Ishikawa (cell line): Measurements from ENCODE around the gene SMOC1.

Source experiments
- CEBPB ChIP-seq: IDR thresholded peaks from 2 replicates; pipeline ENCODE4 v1.6.1; 2012
- EGR1 ChIP-seq: IDR thresholded peaks from 2 replicates; pipeline ENCODE4 v1.6.1; 2012
- EP300 ChIP-seq: IDR thresholded peaks from 2 replicates; pipeline ENCODE4 v1.6.1; 2012; ENCODE audit warnings: borderline replicate concordance
- FOXM1 ChIP-seq: IDR thresholded peaks from 2 replicates; pipeline ENCODE4 v1.6.1; 2012; ENCODE audit warnings: low read depth, borderline replicate concordance
- MAX ChIP-seq: IDR thresholded peaks from 2 replicates; pipeline ENCODE4 v1.6.1; 2012
- NFIC ChIP-seq: IDR thresholded peaks from 2 replicates; pipeline ENCODE4 v1.6.1; 2012
- RAD21 ChIP-seq: IDR thresholded peaks from 2 replicates; pipeline ENCODE4 v1.6.1; 2012; ENCODE audit warnings: low read depth
- REST ChIP-seq: IDR thresholded peaks from 2 replicates; pipeline ENCODE4 v1.6.1; 2012; ENCODE audit warnings: low read depth, mild to moderate bottlenecking
- TAF1 ChIP-seq: IDR thresholded peaks from 2 replicates; pipeline ENCODE4 v1.6.1; 2012; ENCODE audit warnings: low read depth, mild to moderate bottlenecking
- USF1 ChIP-seq: IDR thresholded peaks from 2 replicates; pipeline ENCODE4 v1.6.1; 2012
- YY1 ChIP-seq: IDR thresholded peaks from 2 replicates; pipeline ENCODE4 v1.6.1; 2012; ENCODE audit warnings: low read depth
- ZBTB7A ChIP-seq: IDR thresholded peaks from 2 replicates; pipeline ENCODE4 v1.6.1; 2012; ENCODE audit warnings: low read depth

DNA sequence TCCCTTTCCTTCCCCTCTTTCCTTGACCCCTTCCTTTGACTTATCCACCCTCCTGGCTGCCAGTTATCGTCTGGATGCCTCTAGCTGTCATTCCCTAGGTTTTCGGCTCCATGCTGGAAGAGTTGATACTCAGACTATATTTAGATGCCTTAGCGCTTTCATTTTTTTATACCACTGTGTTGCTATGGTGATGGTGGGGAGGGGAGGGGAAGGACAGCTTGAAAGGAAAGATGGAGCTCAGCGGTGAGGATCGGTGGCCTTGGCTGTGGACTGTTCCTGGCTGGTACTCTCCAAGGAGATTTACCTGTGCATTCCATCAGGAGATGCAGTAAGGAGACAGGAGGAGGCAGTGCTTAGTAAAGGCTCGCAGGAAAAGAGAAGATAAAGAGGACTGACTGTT lies 200.9 kb downstream of the SMOC1 start:
- no peak for TF ChIP-seq CEBPB
- no peak for TF ChIP-seq REST
- no peak for TF ChIP-seq FOXM1
- no peak for TF ChIP-seq YY1
- no peak for TF ChIP-seq MAX
- TF ChIP-seq RAD21, result no peak
- no peak for TF ChIP-seq ZBTB7A
- TF ChIP-seq USF1, result no peak
- TF ChIP-seq TAF1, result no peak
- no peak for TF ChIP-seq EP300
- no peak for TF ChIP-seq EGR1
- no peak for TF ChIP-seq NFIC
